Neural cell (in vitro differentiated cells): Measurements from ENCODE around the gene SERPINA9. TPM values are rescaled to one million over a fixed set of nuclear protein-coding genes. Genes with fewer than 3 reads are reported as not detected.

Source experiments
- H2AFZ ChIP-seq: fragments of 200-600, 300-800 bp; sonication (generic), shearing (Covaris generic); 2 replicates; pipeline ENCODE4 v1.6.0; 2014; ENCODE audit warnings: low read depth, mild to moderate bottlenecking, antibody characterized with exemption, low read length, moderate library complexity
- H3F3A ChIP-seq: fragments of 200-600 bp; shearing (Covaris generic); 2 replicates; pipeline ENCODE4 v1.6.1; 2016; ENCODE audit warnings: mild to moderate bottlenecking, moderate library complexity, mixed read lengths, antibody characterized with exemption, low read length; ENCODE audit not compliant: insufficient read depth, poor library complexity, severe bottlenecking
- H3K27ac ChIP-seq: fragments of 200-600, 300-800 bp; sonication (generic), shearing (Covaris generic); 2 replicates; pipeline ENCODE4 v1.5.1; 2014; ENCODE audit warnings: mild to moderate bottlenecking, low read length, moderate library complexity
- H3K27me3 ChIP-seq: fragments of 300-800, 200-600 bp; sonication (generic), shearing (Covaris generic); 2 replicates; pipeline ENCODE4 v1.6.0; 2014; ENCODE audit warnings: mild to moderate bottlenecking, low read depth, low read length, moderate library complexity; ENCODE audit not compliant: insufficient read depth
- H3K36me3 ChIP-seq: fragments of 300-800, 200-600 bp; sonication (generic), shearing (Covaris generic); 2 replicates; pipeline ENCODE4 v1.5.1; 2014; ENCODE audit warnings: mild to moderate bottlenecking, antibody characterized with exemption, low read length, moderate library complexity; ENCODE audit not compliant: insufficient read depth
- H3K4me2 ChIP-seq: fragments of 300-800, 200-600 bp; sonication (generic), shearing (Covaris generic); 2 replicates; pipeline ENCODE4 v1.6.0; 2014; ENCODE audit warnings: mild to moderate bottlenecking, low read length
- H3K4me3 ChIP-seq: fragments of 300-800, 200-600 bp; sonication (generic), shearing (Covaris generic); 2 replicates; pipeline ENCODE4 v1.5.1; 2014; ENCODE audit warnings: mild to moderate bottlenecking, low read length, moderate library complexity
- H3K79me2 ChIP-seq: fragments of 200-600 bp; shearing (Covaris generic); replicated peaks from 2 replicates; pipeline ENCODE4 v1.6.0; 2014; ENCODE audit warnings: mild to moderate bottlenecking, low read length, moderate library complexity; ENCODE audit not compliant: insufficient read depth
- H3K9ac ChIP-seq: fragments of 300-800, 200-600 bp; sonication (generic), shearing (Covaris generic); 2 replicates; pipeline ENCODE4 v1.6.1; 2016; ENCODE audit warnings: mild to moderate bottlenecking, low read length, mixed read lengths
- H3K9me2 ChIP-seq: fragments of 200-600 bp; shearing (Covaris generic); 2 replicates; pipeline ENCODE4 v1.6.1; 2016; ENCODE audit warnings: mild to moderate bottlenecking, low read length, mixed read lengths; ENCODE audit not compliant: insufficient read depth
- H3K9me3 ChIP-seq: fragments of 200-600, 300-800 bp; sonication (generic), shearing (Covaris generic); 2 replicates; pipeline ENCODE4 v1.6.1; 2016; ENCODE audit warnings: mild to moderate bottlenecking, mixed run types, low read length, moderate library complexity, mixed read lengths
- H4K20me1 ChIP-seq: fragments of 200-600 bp; shearing (Covaris generic); 2 replicates; pipeline ENCODE4 v1.6.1; 2016; ENCODE audit warnings: mild to moderate bottlenecking, mixed run types; ENCODE audit not compliant: insufficient read depth
- CTCF ChIP-seq: fragments of 450-650 bp; IDR thresholded peaks from 2 replicates; pipeline ENCODE4 v1.5.1; 2014; ENCODE audit warnings: antibody characterized with exemption, mild to moderate bottlenecking, moderate library complexity; ENCODE audit not compliant: poor library complexity, severe bottlenecking
- EP300 ChIP-seq: fragments of 450-650 bp; conservative IDR thresholded peaks from 2 replicates; pipeline ENCODE4 v1.6.1; 2014; ENCODE audit warnings: antibody characterized with exemption, mild to moderate bottlenecking, moderate library complexity; ENCODE audit not compliant: poor library complexity, severe bottlenecking
- EZH2 ChIP-seq: fragments of 200-600, 300-800 bp; shearing (Covaris generic), sonication (generic); IDR thresholded peaks from 2 replicates; pipeline ENCODE4 v1.6.1; 2014; ENCODE audit warnings: antibody characterized with exemption, low read length, borderline replicate concordance, mild to moderate bottlenecking; ENCODE audit not compliant: insufficient read depth, poor library complexity, severe bottlenecking
- MXI1 ChIP-seq: fragments of 450-650 bp; conservative IDR thresholded peaks from 2 replicates; pipeline ENCODE4 v1.6.1; 2014; ENCODE audit warnings: antibody characterized with exemption, mild to moderate bottlenecking; ENCODE audit not compliant: poor library complexity, severe bottlenecking
- POLR2AphosphoS5 ChIP-seq: IDR thresholded peaks from 2 replicates; pipeline ENCODE4 v1.6.1; 2012
- RAD21 ChIP-seq: fragments of 450-650 bp; conservative IDR thresholded peaks from 2 replicates; pipeline ENCODE4 v1.6.1; 2014; ENCODE audit warnings: antibody characterized with exemption, mild to moderate bottlenecking, moderate library complexity
- REST ChIP-seq: IDR thresholded peaks from 2 replicates; pipeline ENCODE4 v1.6.1; 2012; ENCODE audit warnings: borderline replicate concordance
- SMC3 ChIP-seq: fragments of 450-650 bp; conservative IDR thresholded peaks from 2 replicates; pipeline ENCODE4 v1.6.1; 2014; ENCODE audit warnings: antibody characterized with exemption, mild to moderate bottlenecking, moderate library complexity; ENCODE audit not compliant: poor library complexity
- TAF1 ChIP-seq: IDR thresholded peaks from 2 replicates; pipeline ENCODE4 v1.6.1; 2012; ENCODE audit warnings: low read depth
- polyA plus RNA-seq: library from polyadenylated mRNA; depleted of rRNA; stranded (reverse); fragments of >200 nt; gene quantifications from 2 replicates; pipeline ENCODE4 v1.2.3, GENCODE V29; 2014

The SERPINA9 gene
- polyA plus RNA-seq, 1 donor from 2014 or later: not detected

GRCh38 chr14:94499673-94500072, 23.7 kb upstream of the SERPINA9 start:
- H3K4me3 ChIP-seq: no peak overlapping the region
- H3K36me3 ChIP-seq: no peaks in the 10 kb centered on the region
- no peaks in the 10 kb centered on the region for H3F3A ChIP-seq
- TF ChIP-seq MXI1 (no peak), TAF1 (no peak), RAD21 (no peak), POLR2AphosphoS5 (no peak), SMC3 (no peak), EZH2 (no peak)
- no peaks in the 10 kb centered on the region for H3K27me3 ChIP-seq
- H3K9me3 ChIP-seq: no peaks in the 10 kb centered on the region
- no peak overlapping the region for H3K4me2 ChIP-seq
- H3K27ac ChIP-seq: no peak overlapping the region
- H3K79me2 ChIP-seq: no peaks in the 10 kb centered on the region
- no peak overlapping the region for H2AFZ ChIP-seq
- H3K9ac ChIP-seq: no peak overlapping the region
- no peaks in the 10 kb centered on the region for H3K9me2 ChIP-seq
- no peaks in the 10 kb centered on the region for H4K20me1 ChIP-seq

DNA sequence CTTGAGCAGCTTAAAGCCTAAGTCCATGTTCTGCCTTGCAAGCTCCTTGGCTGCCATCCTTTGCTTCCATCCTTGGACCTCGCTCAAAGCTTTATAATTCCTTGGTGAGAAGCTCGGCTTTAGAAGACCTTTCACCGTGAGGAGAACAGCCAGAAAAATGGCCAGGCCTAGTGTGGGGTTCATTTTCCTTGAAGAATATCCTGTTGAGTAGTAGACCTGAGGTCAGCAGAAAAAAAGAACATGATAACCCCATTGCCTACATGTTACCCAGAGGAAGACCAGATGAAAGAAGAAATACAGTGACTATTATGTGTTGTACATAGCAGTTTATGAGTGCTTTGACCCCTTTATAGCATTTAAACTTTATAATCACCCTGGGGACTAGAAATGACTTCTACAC, 22.2 kb upstream of the SERPINA9 start:
- no peak overlapping the region for H3K27ac ChIP-seq
- no peaks in the 10 kb centered on the region for H4K20me1 ChIP-seq
- no peaks in the 10 kb centered on the region for H3K79me2 ChIP-seq
- no peak overlapping the region for H2AFZ ChIP-seq
- TF ChIP-seq SMC3 (no peak), POLR2AphosphoS5 (no peak), TAF1 (no peak), EZH2 (no peak), REST (no peak), CTCF (no peak), RAD21 (no peak), EP300 (no peak), MXI1 (no peak)
- no peaks in the 10 kb centered on the region for H3K36me3 ChIP-seq
- no peaks in the 10 kb centered on the region for H3K9me3 ChIP-seq
- H3K9me2 ChIP-seq: no peaks in the 10 kb centered on the region
- no peak overlapping the region for H3K4me2 ChIP-seq
- no peaks in the 10 kb centered on the region for H3K27me3 ChIP-seq
- no peak overlapping the region for H3K9ac ChIP-seq
- no peak overlapping the region for H3K4me3 ChIP-seq
- H3F3A ChIP-seq: no peaks in the 10 kb centered on the region

GRCh38 chr14:94494085-94494484, 18.1 kb upstream of the SERPINA9 start:
- no peak overlapping the region for H3K9ac ChIP-seq
- H3K4me3 ChIP-seq: no peak overlapping the region
- no peak overlapping the region for H2AFZ ChIP-seq
- no peaks in the 10 kb centered on the region for H3K36me3 ChIP-seq
- no peak overlapping the region for H3K4me2 ChIP-seq
- no peaks in the 10 kb centered on the region for H3K9me2 ChIP-seq
- no peak for TF ChIP-seq POLR2AphosphoS5
- no peak for TF ChIP-seq MXI1
- no peaks in the 10 kb centered on the region for H3F3A ChIP-seq
- H3K9me3 ChIP-seq: no peaks in the 10 kb centered on the region
- H4K20me1 ChIP-seq: no peaks in the 10 kb centered on the region
- H3K27ac ChIP-seq: no peak overlapping the region
- no peaks in the 10 kb centered on the region for H3K27me3 ChIP-seq
- H3K79me2 ChIP-seq: no peaks in the 10 kb centered on the region
